Caco-2 (cell line): ENCODE measurements around the gene WNT9A. TPM values are rescaled to one million over a fixed set of nuclear protein-coding genes. Genes with fewer than 3 reads are reported as not detected.

Source experiments
- BruUV-seq: library from RNA; stranded (reverse); fragments of 400-500 nt; replicated peaks from 2 replicates; lab custom pipeline; 2021; lab: Mats Ljungman, UMichigan
- CTCF ChIA-PET: fragments of 300-600 bp; sonication (Branson Sonifier 250); formaldehyde crosslinking; loops from one replicate; lab custom pipeline; 2022; ENCODE audit warnings: antibody characterized with exemption; lab: Charles Lee
- POLR2A ChIA-PET: fragments of 300-600 bp; sonication (Branson Sonifier 250); formaldehyde crosslinking; loops from one replicate; lab custom pipeline; 2022; ENCODE audit warnings: antibody characterized with exemption; lab: Charles Lee
- DNase-seq, 2 experiments: peaks; one replicate each; pipeline versions ENCODE4 v3.0.0 to v3.0.0-alpha.2; 2020 to 2022
- H3K27me3 ChIP-seq: replicated peaks from 2 replicates; pipeline ENCODE4 v1.6.0; 2011; ENCODE audit warnings: low read length; ENCODE audit not compliant: control insufficient read depth, insufficient read depth
- H3K36me3 ChIP-seq: 2 replicates; pipeline ENCODE4 v1.5.1; 2011; ENCODE audit warnings: low read length; ENCODE audit not compliant: control insufficient read depth, insufficient read depth
- H3K4me1 ChIP-seq: fragments of 250-450 bp; sonication (Bioruptor Pico); 2 replicates; pipeline ENCODE4 v1.5.1; 2020; ENCODE audit warnings: mild to moderate bottlenecking
- H3K4me3 ChIP-seq: 2 replicates; pipeline ENCODE4 v1.5.1; 2011; ENCODE audit warnings: low read depth, mild to moderate bottlenecking, control low read depth, low read length
- H3K9me3 ChIP-seq: fragments of 250-450 bp; sonication (Bioruptor Pico); 2 replicates; pipeline ENCODE4 v1.5.1; 2020; ENCODE audit warnings: mild to moderate bottlenecking, moderate library complexity
- H3K27ac Mint-ChIP-seq: one replicate; pipeline ENCODE4 v1.8.0; 2022; ENCODE audit warnings: mixed read lengths; ENCODE audit not compliant: unreplicated experiment
- H3K27me3 Mint-ChIP-seq: one replicate; pipeline ENCODE4 v1.8.0; 2022; ENCODE audit warnings: mixed read lengths; ENCODE audit not compliant: insufficient read depth, unreplicated experiment
- H3K36me3 Mint-ChIP-seq: one replicate; pipeline ENCODE4 v1.8.0; 2022; ENCODE audit warnings: mild to moderate bottlenecking, mixed read lengths; ENCODE audit not compliant: insufficient read depth, unreplicated experiment
- H3K4me1 Mint-ChIP-seq: one replicate; pipeline ENCODE4 v1.8.0; 2022; ENCODE audit warnings: low read depth, mixed read lengths; ENCODE audit not compliant: unreplicated experiment
- H3K4me3 Mint-ChIP-seq: one replicate; pipeline ENCODE4 v1.8.0; 2022; ENCODE audit warnings: mild to moderate bottlenecking, moderate library complexity, mixed read lengths; ENCODE audit not compliant: unreplicated experiment
- H3K9me3 Mint-ChIP-seq: one replicate; pipeline ENCODE4 v1.8.0; 2022; ENCODE audit warnings: mixed read lengths; ENCODE audit not compliant: unreplicated experiment
- CTCF ChIP-seq, 2 experiments: fragments of 200-600 bp in 1 of 2; IDR thresholded peaks; 1 replicate in 1 of 2; 2 replicates in 1 of 2; pipeline versions ENCODE4 v1.5.1 to v1.8.0; 2011 to 2022; ENCODE audit warnings: antibody characterized with exemption in 1 of 2, control low read depth in 1 of 2, inconsistent platforms in 1 of 2, low read depth in 1 of 2, low read length in 1 of 2, mild to moderate bottlenecking in 1 of 2, moderate library complexity in 1 of 2; ENCODE audit not compliant: insufficient read depth in 1 of 2, severe bottlenecking in 1 of 2, unreplicated experiment in 1 of 2
- intact Hi-C: fragments of 100-400 bp; cut with micrococcal nuclease; formaldehyde crosslinking; loops from one replicate; pipeline ENCODE4 v1.10.0; 2022; ENCODE audit not compliant: unreplicated experiment
- total RNA-seq: library from RNA; stranded (reverse); gene quantifications from 2 replicates; pipeline ENCODE4 v1.2.3, GENCODE V29; 2022

The WNT9A gene
- total RNA-seq, 1 experiment from 2014 or later, result 0.68 TPM

- Histone ChIP-seq H3K4me3 (no peak overlapping the region), H3K9me3 (no peaks in the 10 kb centered on the region), H3K36me3 (no peaks in the 10 kb centered on the region), H3K27me3 (no peaks in the 10 kb centered on the region), H3K4me1 (peaks cover 9% of the 10 kb centered on the region)
- Mint-ChIP-seq H3K4me3 (no peak overlapping the region), H3K36me3 (peaks cover 10% of the 10 kb centered on the region), H3K27me3 (no peaks in the 10 kb centered on the region), H3K4me1 (no peaks in the 10 kb centered on the region), H3K9me3 (no peaks in the 10 kb centered on the region), H3K27ac (no peak overlapping the region)
- no TSS peak for BruUV-seq
- intact Hi-C loops, result no loop called here
- no peak for TF ChIP-seq CTCF (IDR thresholded peaks at IDR 0.05; ENCODE audit: insufficient read depth in 1 of 2, low read depth in 1 of 2, low read length in 1 of 2, severe bottlenecking in 1 of 2, unreplicated experiment in 1 of 2)
- no peak for DNase-seq
- ChIA-PET POLR2A (no interaction called here), CTCF (no interaction called here)
These were observed 2.5 kb downstream of the WNT9A start for GRCh38 chr1:227944931-227945890.

GRCh38 chr1:227944090-227944930 is 3.4 kb downstream of the WNT9A start:
- no peak for TF ChIP-seq CTCF (IDR thresholded peaks at IDR 0.05; ENCODE audit: insufficient read depth in 1 of 2, low read depth in 1 of 2, low read length in 1 of 2, severe bottlenecking in 1 of 2, unreplicated experiment in 1 of 2)
- POLR2A ChIA-PET, result no interaction called here
- H3K4me3 Mint-ChIP-seq, result no peak overlapping the region
- no TSS peak for BruUV-seq
- no peaks in the 10 kb centered on the region for H3K27me3 Mint-ChIP-seq
- CTCF ChIA-PET, result no interaction called here
- intact Hi-C loops, result no loop called here
- no peaks in the 10 kb centered on the region for H3K4me1 Mint-ChIP-seq
- H3K9me3 Mint-ChIP-seq, result no peaks in the 10 kb centered on the region
- no peak for DNase-seq
- no peak overlapping the region for H3K4me3 ChIP-seq
- H3K27ac Mint-ChIP-seq, result no peak overlapping the region
- no peaks in the 10 kb centered on the region for H3K9me3 ChIP-seq
- H3K36me3 Mint-ChIP-seq, result peaks cover 10% of the 10 kb centered on the region
- no peaks in the 10 kb centered on the region for H3K36me3 ChIP-seq
- peaks cover 9% of the 10 kb centered on the region for H3K4me1 ChIP-seq
- no peaks in the 10 kb centered on the region for H3K27me3 ChIP-seq

- Mint-ChIP-seq H3K27me3 (no peaks in the 10 kb centered on the region), H3K36me3 (peaks cover 10% of the 10 kb centered on the region), H3K4me1 (no peaks in the 10 kb centered on the region), H3K9me3 (no peaks in the 10 kb centered on the region), H3K4me3 (no peak overlapping the region), H3K27ac (no peak overlapping the region)
- BruUV-seq, result no TSS peak
- intact Hi-C loops, result no loop called here
- ChIA-PET CTCF (no interaction called here), POLR2A (no interaction called here)
- Histone ChIP-seq H3K4me1 (peaks cover 7% of the 10 kb centered on the region), H3K9me3 (no peaks in the 10 kb centered on the region), H3K27me3 (no peaks in the 10 kb centered on the region), H3K4me3 (no peak overlapping the region), H3K36me3 (no peaks in the 10 kb centered on the region)
- TF ChIP-seq CTCF (IDR thresholded peaks at IDR 0.05; ENCODE audit: insufficient read depth in 1 of 2, low read depth in 1 of 2, low read length in 1 of 2, severe bottlenecking in 1 of 2, unreplicated experiment in 1 of 2), result no peak
- no peak for DNase-seq
These were observed 4.2 kb downstream of the WNT9A start for GRCh38 chr1:227943381-227944089.
